Dendritic cell treated with granulocyte-macrophage colony-stimulating factor and Interleukin-4, amounts not matched to agents 40 ng/mL and 50 ng/mL, for 4 days (primary cell): ENCODE data around the gene DIP2A.

Experiments
- H3K27ac Mint-ChIP-seq: one replicate; pipeline ENCODE4 v1.8.0; 2022; ENCODE audit warnings: mild to moderate bottlenecking, mixed read lengths
- H3K27me3 Mint-ChIP-seq: one replicate; pipeline ENCODE4 v1.8.0; 2022; ENCODE audit warnings: mild to moderate bottlenecking, mixed read lengths
- H3K36me3 Mint-ChIP-seq: one replicate; pipeline ENCODE4 v1.8.0; 2022; ENCODE audit warnings: low read depth, mixed read lengths
- H3K4me1 Mint-ChIP-seq: one replicate; pipeline ENCODE4 v1.8.0; 2022; ENCODE audit warnings: low read depth, mixed read lengths
- H3K4me3 Mint-ChIP-seq: one replicate; pipeline ENCODE4 v1.8.0; 2022; ENCODE audit warnings: mild to moderate bottlenecking, moderate library complexity, mixed read lengths
- H3K9me3 Mint-ChIP-seq: one replicate; pipeline ENCODE4 v1.8.0; 2022; ENCODE audit warnings: mixed read lengths
- intact Hi-C: fragments of 100-400 bp; cut with micrococcal nuclease; formaldehyde crosslinking; loops from one replicate; pipeline ENCODE4 v1.15.0; 2022

DIP2A gene

GRCh38 chr21:46545363-46545762, 86.7 kb downstream of the DIP2A start:
- Mint-ChIP-seq H3K36me3 (peaks cover 100% of the 10 kb centered on the region), H3K4me1 (peaks cover 6% of the 10 kb centered on the region), H3K9me3 (peaks cover 12% of the 10 kb centered on the region), H3K4me3 (no peak overlapping the region), H3K27me3 (no peaks in the 10 kb centered on the region), H3K27ac (no peak overlapping the region)
- intact Hi-C loops = no loop called here

DNA sequence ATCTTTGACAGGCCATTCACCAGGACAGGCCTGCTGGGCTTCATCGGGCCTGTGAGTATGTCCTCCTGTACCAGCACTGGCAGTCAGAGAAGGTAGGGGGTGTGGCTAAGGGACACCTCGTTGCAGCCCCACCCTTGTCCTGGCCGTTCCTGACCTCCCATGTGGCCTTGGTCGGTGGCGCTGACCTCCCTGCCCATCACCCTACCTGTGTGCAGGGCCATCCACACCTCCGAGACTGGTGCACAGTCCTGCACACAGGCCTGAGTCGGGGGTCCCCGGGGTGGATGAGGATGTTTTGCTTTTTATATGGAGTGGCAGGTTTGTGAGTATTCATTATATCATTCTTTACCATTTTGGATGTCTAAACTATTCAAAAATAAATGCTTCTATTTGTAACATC, 87.2 kb downstream of the DIP2A start:
- Mint-ChIP-seq H3K36me3 (peaks cover 100% of the 10 kb centered on the region), H3K4me3 (no peak overlapping the region), H3K4me1 (peaks cover 11% of the 10 kb centered on the region), H3K27me3 (no peaks in the 10 kb centered on the region), H3K9me3 (peaks cover 12% of the 10 kb centered on the region), H3K27ac (no peak overlapping the region)
- intact Hi-C loops = no loop called here

DNA sequence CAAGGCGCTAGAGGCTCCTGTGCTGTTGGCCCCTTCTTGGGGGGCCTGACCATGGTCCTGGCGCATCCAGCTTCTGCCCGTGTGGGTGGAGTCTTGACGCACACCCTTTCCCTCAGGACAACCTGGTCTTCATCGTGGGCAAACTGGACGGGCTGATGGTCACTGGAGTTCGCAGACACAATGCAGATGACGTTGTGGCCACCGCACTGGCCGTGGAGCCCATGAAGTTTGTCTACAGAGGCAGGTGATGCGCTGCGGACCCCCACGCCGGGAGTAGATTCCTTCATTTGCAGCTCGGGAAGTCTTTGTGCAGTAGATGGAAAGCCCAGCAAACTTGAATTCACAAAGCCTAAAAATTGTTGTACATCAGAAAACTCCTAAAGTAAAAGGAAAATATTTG, 88.1 kb downstream of the DIP2A start:
- Mint-ChIP-seq H3K36me3 (peaks cover 92% of the 10 kb centered on the region), H3K9me3 (peaks cover 12% of the 10 kb centered on the region), H3K27me3 (no peaks in the 10 kb centered on the region), H3K27ac (no peak overlapping the region), H3K4me1 (peaks cover 17% of the 10 kb centered on the region), H3K4me3 (no peak overlapping the region)
- intact Hi-C loops = no loop called here

DNA sequence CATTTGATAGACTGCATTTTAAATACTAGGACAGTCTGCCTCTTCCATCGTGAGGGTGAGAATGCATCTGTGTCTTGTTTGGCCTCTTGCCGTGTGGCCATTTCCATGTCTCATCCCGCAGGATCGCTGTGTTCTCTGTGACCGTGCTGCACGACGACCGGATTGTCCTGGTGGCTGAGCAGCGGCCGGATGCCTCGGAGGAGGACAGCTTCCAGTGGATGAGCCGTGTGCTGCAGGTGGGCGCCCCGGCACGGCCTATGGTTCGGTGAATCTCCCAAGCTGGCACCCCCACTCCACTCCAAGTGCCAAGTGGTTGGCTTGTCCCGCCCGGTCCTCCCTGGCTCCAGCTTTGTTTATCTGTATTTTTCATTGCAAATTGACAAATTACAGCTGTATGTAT, 91.0 kb downstream of the DIP2A start:
- Mint-ChIP-seq H3K4me3 (no peak overlapping the region), H3K27ac (no peak overlapping the region), H3K9me3 (peaks cover 12% of the 10 kb centered on the region), H3K4me1 (peaks cover 27% of the 10 kb centered on the region), H3K27me3 (no peaks in the 10 kb centered on the region), H3K36me3 (peaks cover 84% of the 10 kb centered on the region)
- intact Hi-C loops = no loop called here

DNA sequence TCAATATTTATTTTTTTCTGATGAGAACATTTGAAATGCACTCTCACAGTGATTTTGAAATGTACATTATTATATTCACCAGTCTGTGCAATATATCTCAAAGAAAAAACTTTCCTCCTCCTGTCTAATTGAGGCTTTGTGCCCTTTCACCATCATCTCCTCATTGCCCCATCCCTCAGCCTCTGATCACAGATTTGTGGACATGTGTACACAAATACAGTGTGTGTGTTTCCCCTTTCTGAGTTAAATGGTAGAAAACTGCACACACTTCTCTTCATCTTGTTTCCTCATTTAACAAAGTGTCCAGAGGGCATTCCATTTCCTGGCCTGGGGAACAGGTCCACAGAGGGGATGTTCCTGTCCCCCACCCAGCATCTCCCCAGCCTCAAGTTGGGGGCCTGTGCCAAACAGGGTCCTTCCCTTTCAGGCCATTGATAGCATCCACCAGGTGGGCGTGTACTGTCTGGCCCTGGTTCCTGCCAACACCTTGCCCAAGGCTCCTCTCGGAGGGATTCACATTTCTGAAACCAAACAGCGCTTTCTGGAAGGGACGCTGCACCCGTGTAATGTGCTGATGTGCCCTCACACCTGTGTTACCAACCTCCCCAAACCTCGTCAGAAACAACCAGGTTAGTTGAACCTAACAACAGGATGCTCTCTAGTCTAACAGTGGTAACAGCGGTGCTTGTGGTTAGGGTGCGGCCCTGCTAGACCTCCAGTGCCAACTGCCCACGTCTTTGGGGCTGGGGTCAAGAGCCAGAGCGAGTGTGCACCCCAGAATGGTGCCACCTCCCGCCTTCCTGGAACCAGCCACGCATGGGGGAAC, 91.6 kb downstream of the DIP2A start:
- intact Hi-C loops = no loop called here
- no peak overlapping the region for H3K4me3 Mint-ChIP-seq
- no peak overlapping the region for H3K27ac Mint-ChIP-seq
- peaks cover 84% of the 10 kb centered on the region for H3K36me3 Mint-ChIP-seq
- H3K4me1 Mint-ChIP-seq = peaks cover 27% of the 10 kb centered on the region
- H3K27me3 Mint-ChIP-seq = no peaks in the 10 kb centered on the region
- H3K9me3 Mint-ChIP-seq = peaks cover 12% of the 10 kb centered on the region

- Mint-ChIP-seq H3K36me3 (peaks cover 84% of the 10 kb centered on the region), H3K4me1 (peaks cover 27% of the 10 kb centered on the region), H3K4me3 (peak overlapping the region; percentile 72), H3K27me3 (no peaks in the 10 kb centered on the region), H3K9me3 (peaks cover 12% of the 10 kb centered on the region), H3K27ac (peak overlapping the region; percentile 82)
- intact Hi-C loops = no loop called here
Measured at GRCh38 chr21:46551636-46552241, 93.0 kb downstream of the DIP2A start.

DNA sequence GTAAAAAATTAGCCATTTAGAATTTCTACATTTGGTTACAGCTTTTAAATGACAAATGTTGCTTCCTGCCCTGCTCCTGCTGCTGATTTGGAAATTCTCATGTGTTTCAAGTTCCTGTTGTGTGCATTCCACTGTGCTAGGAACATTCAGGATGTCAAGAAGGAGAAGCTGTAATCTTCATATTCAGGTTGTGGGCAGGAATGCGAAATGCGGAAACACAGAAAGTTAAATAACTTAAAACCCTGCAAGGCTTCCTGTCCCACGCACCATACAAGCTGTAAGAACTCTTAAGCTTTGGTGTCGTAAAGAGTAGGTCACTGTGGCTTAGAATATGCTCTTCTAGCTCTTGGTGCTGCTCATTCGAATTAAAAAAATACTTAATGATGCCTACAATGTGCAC, 93.6 kb downstream of the DIP2A start:
- H3K4me1 Mint-ChIP-seq = peaks cover 27% of the 10 kb centered on the region
- peak overlapping the region; percentile 82 for H3K27ac Mint-ChIP-seq
- H3K9me3 Mint-ChIP-seq = peaks cover 12% of the 10 kb centered on the region
- no peaks in the 10 kb centered on the region for H3K27me3 Mint-ChIP-seq
- intact Hi-C loops = no loop called here
- peaks cover 84% of the 10 kb centered on the region for H3K36me3 Mint-ChIP-seq
- no peak overlapping the region for H3K4me3 Mint-ChIP-seq

GRCh38 chr21:46552865-46553379, 94.2 kb downstream of the DIP2A start:
- no peak overlapping the region for H3K4me3 Mint-ChIP-seq
- H3K4me1 Mint-ChIP-seq = peaks cover 27% of the 10 kb centered on the region
- intact Hi-C loops = no loop called here
- no peaks in the 10 kb centered on the region for H3K27me3 Mint-ChIP-seq
- H3K27ac Mint-ChIP-seq = peak overlapping the region; percentile 82
- H3K9me3 Mint-ChIP-seq = peaks cover 9% of the 10 kb centered on the region
- peaks cover 84% of the 10 kb centered on the region for H3K36me3 Mint-ChIP-seq

DNA sequence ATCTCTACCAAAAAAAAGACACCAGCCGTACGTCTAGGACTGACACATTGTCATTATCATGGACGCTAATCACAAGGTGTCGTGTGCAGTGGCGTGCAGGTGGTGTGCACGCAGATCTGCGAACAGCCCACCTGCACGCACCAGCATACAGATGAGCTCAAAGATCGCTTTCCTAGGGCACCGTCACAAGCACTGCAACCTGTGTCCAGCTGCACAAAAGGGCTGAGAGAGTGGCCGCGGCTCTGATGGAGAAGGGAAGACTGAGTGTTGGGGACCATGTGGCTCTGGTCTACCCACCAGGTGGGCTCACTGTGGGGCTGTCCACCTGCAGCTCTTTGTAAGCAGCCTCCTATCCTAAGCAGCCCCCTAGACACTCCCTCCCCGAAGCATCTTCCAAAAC, 95.3 kb downstream of the DIP2A start:
- Mint-ChIP-seq H3K27ac (no peak overlapping the region), H3K4me1 (peaks cover 27% of the 10 kb centered on the region)

DNA sequence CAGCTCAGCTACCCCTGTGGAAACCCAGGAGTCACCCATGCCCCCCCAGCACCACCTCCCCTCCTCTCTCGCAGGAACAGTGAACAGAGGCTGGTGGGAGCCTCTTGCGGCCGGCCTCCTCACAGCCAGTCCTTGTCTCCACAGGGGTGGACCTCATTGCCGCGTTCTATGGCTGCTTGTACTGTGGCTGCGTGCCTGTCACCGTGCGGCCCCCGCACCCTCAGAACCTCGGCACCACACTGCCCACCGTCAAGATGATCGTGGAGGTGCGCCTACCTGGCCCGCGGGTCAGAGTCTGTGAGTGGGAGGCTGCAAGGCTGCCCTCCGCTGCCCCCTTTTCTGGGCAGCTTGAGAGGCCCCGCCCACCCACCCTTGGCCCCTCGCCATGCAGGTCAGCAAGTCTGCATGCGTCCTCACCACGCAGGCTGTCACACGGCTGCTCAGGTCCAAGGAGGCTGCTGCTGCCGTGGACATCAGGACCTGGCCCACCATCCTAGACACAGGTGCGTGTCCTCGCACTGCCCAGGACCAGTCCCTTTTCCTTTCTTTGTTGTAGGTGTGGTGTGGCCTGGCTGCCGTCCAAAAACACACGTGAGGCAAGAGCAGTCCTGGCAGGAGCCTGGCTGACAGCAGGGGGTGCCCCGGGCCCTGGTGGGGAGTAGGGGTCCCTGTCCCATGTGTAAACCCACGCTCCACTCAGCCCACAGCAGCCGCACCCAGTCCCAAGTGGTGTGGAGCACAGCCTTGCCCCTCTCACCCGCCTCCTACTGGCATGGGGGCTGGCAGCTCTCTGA, 95.9 kb downstream of the DIP2A start:
- Mint-ChIP-seq H3K27me3 (no peaks in the 10 kb centered on the region), H3K27ac (no peak overlapping the region), H3K9me3 (no peaks in the 10 kb centered on the region), H3K36me3 (peaks cover 84% of the 10 kb centered on the region), H3K4me3 (no peak overlapping the region), H3K4me1 (peaks cover 27% of the 10 kb centered on the region)
- intact Hi-C loops = no loop called here

More for the DNA sequence above, 95.3 kb downstream of the DIP2A start:
- Mint-ChIP-seq H3K4me3 (no peak overlapping the region), H3K27me3 (no peaks in the 10 kb centered on the region), H3K36me3 (peaks cover 84% of the 10 kb centered on the region), H3K9me3 (no peaks in the 10 kb centered on the region)
- intact Hi-C loops = no loop called here

GRCh38 chr21:46555225-46555617, 96.5 kb downstream of the DIP2A start:
- Mint-ChIP-seq H3K27ac (no peak overlapping the region), H3K27me3 (no peaks in the 10 kb centered on the region), H3K36me3 (peaks cover 84% of the 10 kb centered on the region), H3K4me1 (peaks cover 23% of the 10 kb centered on the region), H3K4me3 (no peak overlapping the region), H3K9me3 (no peaks in the 10 kb centered on the region)
- intact Hi-C loops = no loop called here

DNA sequence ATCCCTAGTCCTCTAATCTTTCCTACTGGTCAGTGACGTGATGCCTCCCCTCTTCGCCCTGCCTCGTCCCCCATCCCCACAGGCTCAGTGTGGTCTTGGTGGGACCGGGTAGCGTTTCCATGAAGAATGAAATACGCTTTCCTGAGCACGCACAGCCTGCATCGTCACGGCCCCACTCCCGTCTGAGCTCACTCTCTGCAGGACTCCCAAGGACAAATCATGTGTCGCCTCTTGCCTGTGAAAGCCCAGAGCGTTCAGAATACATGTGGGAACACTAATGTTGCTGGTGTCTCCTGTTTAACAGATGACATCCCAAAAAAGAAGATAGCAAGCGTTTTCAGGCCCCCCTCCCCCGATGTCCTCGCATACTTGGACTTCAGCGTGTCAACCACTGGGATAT, 97.0 kb downstream of the DIP2A start:
- H3K4me3 Mint-ChIP-seq = no peak overlapping the region
- H3K4me1 Mint-ChIP-seq = peaks cover 19% of the 10 kb centered on the region
- no peaks in the 10 kb centered on the region for H3K27me3 Mint-ChIP-seq
- no peaks in the 10 kb centered on the region for H3K9me3 Mint-ChIP-seq
- intact Hi-C loops = no loop called here
- no peak overlapping the region for H3K27ac Mint-ChIP-seq
- peaks cover 84% of the 10 kb centered on the region for H3K36me3 Mint-ChIP-seq

DNA sequence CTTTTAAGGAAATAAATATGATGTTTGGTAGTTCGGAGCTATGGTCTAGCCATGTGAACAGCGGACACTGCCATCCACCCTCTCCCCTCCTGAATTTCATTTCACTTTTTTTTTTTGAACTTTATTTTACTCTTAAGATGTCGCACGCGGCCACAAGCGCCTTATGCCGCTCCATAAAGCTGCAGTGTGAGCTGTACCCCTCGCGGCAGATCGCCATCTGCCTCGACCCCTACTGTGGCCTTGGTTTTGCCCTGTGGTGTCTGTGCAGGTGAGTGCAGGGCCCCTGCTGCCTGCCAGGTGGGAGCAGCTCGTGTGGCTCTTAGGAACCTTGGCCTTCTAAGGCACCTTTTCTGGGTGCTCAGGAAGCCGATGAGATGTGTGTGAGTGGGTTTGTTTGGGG, 98.1 kb downstream of the DIP2A start:
- no peaks in the 10 kb centered on the region for H3K9me3 Mint-ChIP-seq
- no peaks in the 10 kb centered on the region for H3K27me3 Mint-ChIP-seq
- peaks cover 92% of the 10 kb centered on the region for H3K36me3 Mint-ChIP-seq
- no peak overlapping the region for H3K4me3 Mint-ChIP-seq
- intact Hi-C loops = no loop called here
- H3K27ac Mint-ChIP-seq = no peak overlapping the region
- H3K4me1 Mint-ChIP-seq = peaks cover 10% of the 10 kb centered on the region

GRCh38 chr21:46557469-46557868, 98.8 kb downstream of the DIP2A start:
- Mint-ChIP-seq H3K4me3 (no peak overlapping the region), H3K36me3 (peaks cover 98% of the 10 kb centered on the region), H3K9me3 (no peaks in the 10 kb centered on the region), H3K4me1 (peaks cover 5% of the 10 kb centered on the region), H3K27ac (no peak overlapping the region), H3K27me3 (no peaks in the 10 kb centered on the region)
- intact Hi-C loops = no loop called here
